GM12878 (cell line): ENCODE results near the gene STX4. TPM values are rescaled to one million over a fixed set of nuclear protein-coding genes. Genes with fewer than 3 reads are reported as not detected.

ENCODE experiments used
- ATAC-seq: fragments of 200-7000 bp; cut with Tn5 transposase; 3 replicates; pipeline ENCODE4 v1.9.1; 2020; ENCODE audit warnings: mild to moderate bottlenecking, moderate library complexity
- BruUV-seq: library from RNA; stranded (reverse); fragments of 400-500 nt; replicated peaks from 2 replicates; lab custom pipeline; 2021; lab: Mats Ljungman, UMichigan
- CTCF ChIA-PET: fragments of 300-600 bp; sonication (Branson Sonifier 250); formaldehyde crosslinking; extraction: SDS; loops from one replicate; lab custom pipeline; 2021; ENCODE audit warnings: inconsistent platforms; lab: Yijun Ruan, JAX
- POLR2A ChIA-PET: fragments of 350-600 bp; formaldehyde crosslinking; extraction: SDS; loops from one replicate; lab custom pipeline; 2021; ENCODE audit warnings: inconsistent platforms; lab: Charles Lee
- RAD21 ChIA-PET: fragments of 300-600 bp; sonication (Branson Sonifier 250); formaldehyde crosslinking; loops from one replicate; lab custom pipeline; 2023; ENCODE audit warnings: antibody characterized with exemption; ENCODE audit not compliant: unreplicated experiment; lab: Charles Lee
- SMC1A ChIA-PET: fragments of 300-600 bp; sonication (Branson Sonifier 250); formaldehyde crosslinking; loops from one replicate; lab custom pipeline; 2023; ENCODE audit not compliant: unreplicated experiment, uncharacterized antibody; lab: Charles Lee
- DNase-seq: peaks from one replicate; pipeline ENCODE4 v3.0.0-alpha.2; 2011; ENCODE audit warnings: low read depth, low spot score
- FAIRE-seq: peaks from 3 replicates; lab custom pipeline; 2011; peaks lifted over from hg19 to GRCh38; lab: Jason Lieb, UNC
- H2AFZ ChIP-seq: 2 replicates; pipeline ENCODE4 v1.6.0; 2011; ENCODE audit warnings: low read depth, low read length, control low read depth; ENCODE audit not compliant: control insufficient read depth
- H3K27ac ChIP-seq: 2 replicates; pipeline ENCODE4 v1.5.1; 2011; ENCODE audit warnings: control low read depth; ENCODE audit not compliant: control insufficient read depth, insufficient read depth
- H3K27me3 ChIP-seq, 2 experiments: replicated peaks in 1 of 2; 2 replicates each; pipeline versions ENCODE4 v1.6.0 to v1.6.1; 2011; ENCODE audit warnings: low read length in 1 of 2; ENCODE audit not compliant: control insufficient read depth in 2 of 2, insufficient read depth in 2 of 2
- H3K36me3 ChIP-seq, 2 experiments: 2 replicates each; pipeline ENCODE4 v1.5.1; 2011; ENCODE audit warnings: low read length in 1 of 2; ENCODE audit not compliant: control insufficient read depth in 2 of 2, insufficient read depth in 2 of 2
- H3K4me1 ChIP-seq: 2 replicates; pipeline ENCODE4 v1.6.1; 2011; ENCODE audit warnings: mild to moderate bottlenecking, low read length, moderate library complexity, mixed read lengths; ENCODE audit not compliant: control insufficient read depth, insufficient read depth
- H3K4me2 ChIP-seq: 2 replicates; pipeline ENCODE4 v1.6.0; 2011; ENCODE audit warnings: control low read depth; ENCODE audit not compliant: control insufficient read depth, insufficient read depth
- H3K4me3 ChIP-seq: fragments of 200-600 bp; sonication (generic); 2 replicates; pipeline ENCODE4 v1.5.1; 2016
- H3K79me2 ChIP-seq: 2 replicates; pipeline ENCODE4 v1.6.0; 2011; ENCODE audit warnings: low read length; ENCODE audit not compliant: control insufficient read depth, insufficient read depth
- H3K9ac ChIP-seq: 2 replicates; pipeline ENCODE4 v1.8.0; 2011; ENCODE audit warnings: low read length, control low read depth, mixed read lengths; ENCODE audit not compliant: control insufficient read depth, insufficient read depth
- H3K9me3 ChIP-seq: replicated peaks from 3 replicates; pipeline ENCODE4 v1.5.1; 2011; ENCODE audit warnings: mild to moderate bottlenecking, low read length; ENCODE audit not compliant: control insufficient read depth, insufficient read depth
- H4K20me1 ChIP-seq: 2 replicates; pipeline ENCODE4 v1.6.0; 2011; ENCODE audit not compliant: control insufficient read depth, insufficient read depth
- BACH1 ChIP-seq: fragments of 450-650 bp; IDR thresholded peaks from 2 replicates; pipeline ENCODE4 v1.6.1; 2017; ENCODE audit warnings: mild to moderate bottlenecking, borderline replicate concordance
- CBFB ChIP-seq: IDR thresholded peaks from 2 replicates; pipeline ENCODE4 v1.6.1; 2016; ENCODE audit warnings: antibody characterized with exemption, low read depth
- ESRRA ChIP-seq: IDR thresholded peaks from 2 replicates; pipeline ENCODE4 v1.6.1; 2012; ENCODE audit warnings: mild to moderate bottlenecking, low read length, improper control_type of control experiment
- ETV6 ChIP-seq, 2 experiments: fragments of 450-650 bp in 1 of 2; IDR thresholded peaks in 1 of 2; conservative IDR thresholded peaks in 1 of 2; 2 replicates each; pipeline ENCODE4 v1.6.1; 2014; ENCODE audit warnings: antibody characterized with exemption in 1 of 2, borderline replicate concordance in 1 of 2, low read depth in 1 of 2, mild to moderate bottlenecking in 1 of 2, moderate library complexity in 1 of 2
- FOXM1 ChIP-seq: IDR thresholded peaks from 2 replicates; pipeline ENCODE4 v1.6.1; 2012; ENCODE audit warnings: low read depth, mild to moderate bottlenecking, inconsistent platforms, low read length, moderate library complexity
- KDM1A ChIP-seq: fragments of 200-600 bp; sonication (generic); IDR thresholded peaks from 2 replicates; pipeline ENCODE4 v1.6.1; 2016; ENCODE audit warnings: borderline replicate concordance
- LARP7 ChIP-seq: fragments of 450-650 bp; IDR thresholded peaks from 2 replicates; pipeline ENCODE4 v1.6.1; 2017; ENCODE audit warnings: mild to moderate bottlenecking
- MYB ChIP-seq: fragments of 150-350 bp; IDR thresholded peaks from 2 replicates; pipeline ENCODE4 v1.6.1; 2014; ENCODE audit warnings: mild to moderate bottlenecking, low read depth, low read length, borderline replicate concordance
- NFIC ChIP-seq: IDR thresholded peaks from 2 replicates; pipeline ENCODE4 v1.6.1; 2012; ENCODE audit warnings: low read depth, mild to moderate bottlenecking, inconsistent platforms, low read length, moderate library complexity
- PAX8 ChIP-seq: fragments of 450-650 bp; IDR thresholded peaks from 2 replicates; pipeline ENCODE4 v1.6.1; 2017; ENCODE audit warnings: mild to moderate bottlenecking, moderate library complexity
- RAD51 ChIP-seq: fragments of 450-650 bp; IDR thresholded peaks from 2 replicates; pipeline ENCODE4 v1.6.1; 2016; ENCODE audit warnings: moderate library complexity, mild to moderate bottlenecking, inconsistent platforms
- SIN3A ChIP-seq: IDR thresholded peaks from 2 replicates; pipeline ENCODE4 v1.6.1; 2012; ENCODE audit warnings: low read depth, low read length, improper control_type of control experiment
- SMAD5 ChIP-seq: IDR thresholded peaks from 2 replicates; pipeline ENCODE4 v1.6.1; 2016; ENCODE audit warnings: antibody characterized with exemption, low read depth
- SMARCA5 ChIP-seq: fragments of 450-650 bp; IDR thresholded peaks from 2 replicates; pipeline ENCODE4 v1.6.1; 2017; ENCODE audit warnings: mild to moderate bottlenecking
- STAT1 ChIP-seq: fragments of 450-650 bp; conservative IDR thresholded peaks from 2 replicates; pipeline ENCODE4 v1.6.1; 2014; ENCODE audit warnings: antibody characterized with exemption, mild to moderate bottlenecking
- SUPT20H ChIP-seq: IDR thresholded peaks from 2 replicates; pipeline ENCODE4 v1.6.1; 2011; ENCODE audit warnings: low read depth, mild to moderate bottlenecking, low read length, moderate library complexity, borderline replicate concordance; ENCODE audit not compliant: control insufficient read depth
- ZBED1 ChIP-seq: IDR thresholded peaks from 2 replicates; pipeline ENCODE4 v1.6.1; 2016; ENCODE audit warnings: borderline replicate concordance
- ZNF274 ChIP-seq: IDR thresholded peaks from one replicate; pipeline ENCODE4 v1.8.0; 2011; ENCODE audit not compliant: insufficient read length, insufficient read depth
- WGBS: methylation state at CpG from one replicate; pipeline ENCODE4 v1.1.6; 2016; ENCODE audit warnings: low lambda C conversion rate; ENCODE audit not compliant: insufficient replicate concordance, insufficient coverage; ENCODE audit errors: missing lambda C conversion rate; 5-methylcytosine and 5-hydroxymethylcytosine counted together
- in situ Hi-C: fragments of 300-500 bp; cut with MboI; formaldehyde crosslinking; loops from 9 replicates; pipeline ENCODE4 v1.14.3; 2018; ENCODE audit warnings: mixed read lengths
- intact Hi-C: fragments of 100-400 bp; cut with micrococcal nuclease; formaldehyde crosslinking; loops from one replicate; pipeline ENCODE4 v1.14.2; 2022; ENCODE audit not compliant: unreplicated experiment
- polyA plus RNA-seq, 11 experiments: library from polyadenylated mRNA; depleted of rRNA in 4 of 11; unstranded in 6 of 11; stranded (reverse) in 5 of 11; fragments of >200 nt; fragmentation: Nextera tagmentation in 4 of 11; fragmentation: Illumina TruSeq in 1 of 11; extraction: Ambion mirVana in 4 of 11; extraction: Trizol in 1 of 11; gene quantifications; 1 replicate in 1 of 11; 2 replicates in 10 of 11; pipeline versions ENCODE4 v1.2.1 to v1.2.3, GENCODE V29; 2011 to 2016; ENCODE audit warnings: inconsistent platforms in 2 of 11, missing spikeins in 2 of 11, low read depth in 1 of 11
- total RNA-seq, 4 experiments: library from RNA; depleted of rRNA in 3 of 4; stranded (reverse); fragments of >200 nt in 3 of 4; fragmentation: Illumina TruSeq in 1 of 4; extraction: Trizol in 1 of 4; gene quantifications; 2 replicates each; pipeline versions ENCODE4 v1.2.1 to v1.2.3, GENCODE V29; 2013 to 2021
- TF ChIP-seq, protein P1 (sequence below): fragments of 450-650 bp; conservative IDR thresholded peaks from 2 replicates; pipeline ENCODE4 v1.6.1; 2017; ENCODE audit warnings: mild to moderate bottlenecking, moderate library complexity
- TF ChIP-seq, protein P2 (sequence below): fragments of 450-650 bp; formaldehyde crosslinking; IDR thresholded peaks from 2 replicates; pipeline ENCODE4 v1.4.0; 2020; ENCODE audit warnings: mild to moderate bottlenecking, moderate library complexity

Gene STX4
- total and polyA plus RNA-seq, 10 of the 15 experiments (the other 5 are each of a cell fraction or from before 2014, with no cell fraction given) = 3.3 to 37.6 (median 22.6) TPM

DNA sequence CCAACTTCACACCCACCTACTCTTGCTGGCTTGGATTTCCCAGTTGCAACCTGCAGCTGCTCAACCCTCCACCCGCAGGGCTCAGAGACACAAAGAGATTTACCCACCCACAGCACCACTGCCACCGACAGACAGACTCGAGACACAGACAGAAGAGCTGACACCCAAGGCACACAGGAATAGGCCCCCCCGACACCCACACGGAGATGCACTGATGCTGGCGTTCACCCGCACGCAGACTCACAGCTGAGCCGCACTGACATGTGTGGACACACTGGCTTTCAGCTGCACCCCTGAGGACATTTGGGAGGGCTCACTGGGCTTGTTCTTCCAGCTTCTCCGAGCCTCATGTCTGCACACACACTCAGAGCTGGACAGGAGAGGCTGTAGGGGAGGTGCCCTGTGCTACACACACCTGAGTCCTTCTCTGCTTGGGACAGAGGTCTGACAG, 31.1 kb upstream of the STX4 start:
- no peak overlapping the region for H3K9ac ChIP-seq
- no peaks in the 10 kb centered on the region for H4K20me1 ChIP-seq
- ChIA-PET RAD21 (no interaction called here), SMC1A (no interaction called here), CTCF (no interaction called here), POLR2A (interaction anchor here (0.6 kb wide), 1 partner anchor 483 kb away, joined by 3 read pairs; no protein-coding TSS in a partner anchor)
- no peak overlapping the region for H3K27ac ChIP-seq
- no TSS peak for BruUV-seq
- 0 out of 2 replicates have a peak, but pooled peaks cover 3% of the 10 kb centered on the region for H3K4me1 ChIP-seq
- no peak for FAIRE-seq
- in situ Hi-C loops = no loop called here
- H2AFZ ChIP-seq = no peak overlapping the region
- TF ChIP-seq, protein P1, sequence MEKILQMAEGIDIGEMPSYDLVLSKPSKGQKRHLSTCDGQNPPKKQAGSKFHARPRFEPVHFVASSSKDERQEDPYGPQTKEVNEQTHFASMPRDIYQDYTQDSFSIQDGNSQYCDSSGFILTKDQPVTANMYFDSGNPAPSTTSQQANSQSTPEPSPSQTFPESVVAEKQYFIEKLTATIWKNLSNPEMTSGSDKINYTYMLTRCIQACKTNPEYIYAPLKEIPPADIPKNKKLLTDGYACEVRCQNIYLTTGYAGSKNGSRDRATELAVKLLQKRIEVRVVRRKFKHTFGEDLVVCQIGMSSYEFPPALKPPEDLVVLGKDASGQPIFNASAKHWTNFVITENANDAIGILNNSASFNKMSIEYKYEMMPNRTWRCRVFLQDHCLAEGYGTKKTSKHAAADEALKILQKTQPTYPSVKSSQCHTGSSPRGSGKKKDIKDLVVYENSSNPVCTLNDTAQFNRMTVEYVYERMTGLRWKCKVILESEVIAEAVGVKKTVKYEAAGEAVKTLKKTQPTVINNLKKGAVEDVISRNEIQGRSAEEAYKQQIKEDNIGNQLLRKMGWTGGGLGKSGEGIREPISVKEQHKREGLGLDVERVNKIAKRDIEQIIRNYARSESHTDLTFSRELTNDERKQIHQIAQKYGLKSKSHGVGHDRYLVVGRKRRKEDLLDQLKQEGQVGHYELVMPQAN = no peak
- TF ChIP-seq, protein P2, sequence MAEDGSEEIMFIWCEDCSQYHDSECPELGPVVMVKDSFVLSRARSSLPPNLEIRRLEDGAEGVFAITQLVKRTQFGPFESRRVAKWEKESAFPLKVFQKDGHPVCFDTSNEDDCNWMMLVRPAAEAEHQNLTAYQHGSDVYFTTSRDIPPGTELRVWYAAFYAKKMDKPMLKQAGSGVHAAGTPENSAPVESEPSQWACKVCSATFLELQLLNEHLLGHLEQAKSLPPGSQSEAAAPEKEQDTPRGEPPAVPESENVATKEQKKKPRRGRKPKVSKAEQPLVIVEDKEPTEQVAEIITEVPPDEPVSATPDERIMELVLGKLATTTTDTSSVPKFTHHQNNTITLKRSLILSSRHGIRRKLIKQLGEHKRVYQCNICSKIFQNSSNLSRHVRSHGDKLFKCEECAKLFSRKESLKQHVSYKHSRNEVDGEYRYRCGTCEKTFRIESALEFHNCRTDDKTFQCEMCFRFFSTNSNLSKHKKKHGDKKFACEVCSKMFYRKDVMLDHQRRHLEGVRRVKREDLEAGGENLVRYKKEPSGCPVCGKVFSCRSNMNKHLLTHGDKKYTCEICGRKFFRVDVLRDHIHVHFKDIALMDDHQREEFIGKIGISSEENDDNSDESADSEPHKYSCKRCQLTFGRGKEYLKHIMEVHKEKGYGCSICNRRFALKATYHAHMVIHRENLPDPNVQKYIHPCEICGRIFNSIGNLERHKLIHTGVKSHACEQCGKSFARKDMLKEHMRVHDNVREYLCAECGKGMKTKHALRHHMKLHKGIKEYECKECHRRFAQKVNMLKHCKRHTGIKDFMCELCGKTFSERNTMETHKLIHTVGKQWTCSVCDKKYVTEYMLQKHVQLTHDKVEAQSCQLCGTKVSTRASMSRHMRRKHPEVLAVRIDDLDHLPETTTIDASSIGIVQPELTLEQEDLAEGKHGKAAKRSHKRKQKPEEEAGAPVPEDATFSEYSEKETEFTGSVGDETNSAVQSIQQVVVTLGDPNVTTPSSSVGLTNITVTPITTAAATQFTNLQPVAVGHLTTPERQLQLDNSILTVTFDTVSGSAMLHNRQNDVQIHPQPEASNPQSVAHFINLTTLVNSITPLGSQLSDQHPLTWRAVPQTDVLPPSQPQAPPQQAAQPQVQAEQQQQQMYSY (CRISPR knock-in tag) = no peak
- TF ChIP-seq ZBED1 (no peak), SMARCA5 (no peak), LARP7 (no peak), ESRRA (no peak), PAX8 (no peak), NFIC (no peak), ZNF274 (no peak), ETV6 (conservative IDR thresholded peaks at IDR 0.05 in 1 of 2, IDR thresholded peaks at IDR 0.05 in 1 of 2; ENCODE audit: borderline replicate concordance in 1 of 2, low read depth in 1 of 2) (no peak), SUPT20H (no peak), STAT1 (no peak), SMAD5 (no peak), CBFB (no peak), KDM1A (no peak), BACH1 (no peak), MYB (no peak), FOXM1 (no peak), SIN3A (no peak), RAD51 (no peak)
- intact Hi-C loops = no loop called here
- WGBS = 48% methylated on average over 10 of the region's 10 CpGs
- no peaks in the 10 kb centered on the region for H3K79me2 ChIP-seq
- no peak for ATAC-seq
- H3K36me3 ChIP-seq = no peaks in the 10 kb centered on the region
- no peak overlapping the region for H3K4me3 ChIP-seq
- no peaks in the 10 kb centered on the region; a peak in 1 of 4 replicates for H3K27me3 ChIP-seq
- DNase-seq = no peak
- no peak overlapping the region for H3K4me2 ChIP-seq
- no peaks in the 10 kb centered on the region for H3K9me3 ChIP-seq
